Upper lobe of left lung (tissue), 4 donors: ENCODE data around the gene SPRTN.

ENCODE experiments used
- EP300 ChIP-seq, 4 donors: sonication (generic); formaldehyde crosslinking; IDR thresholded peaks; one replicate each; pipeline ENCODE4 v1.5.1; 2017; ENCODE audit warnings: antibody characterized with exemption in 4 of 4, control low read depth in 2 of 4
- POLR2A ChIP-seq, 4 donors: fragments of 450-650 bp; IDR thresholded peaks; one replicate each; pipeline ENCODE4 v1.5.1; 2016 to 2017; ENCODE audit warnings: antibody characterized with exemption in 4 of 4, mild to moderate bottlenecking in 2 of 4
- POLR2AphosphoS5 ChIP-seq, 2 donors: sonication (generic); formaldehyde crosslinking; IDR thresholded peaks; one replicate each; pipeline ENCODE4 v1.5.1; 2017; ENCODE audit warnings: antibody characterized with exemption in 2 of 2
- TF ChIP-seq, protein P1 (sequence below), 6 experiments: fragments of 450-650 bp in 4 of 6; fragments of 200-600 bp in 2 of 6; sonication (generic) in 2 of 6; IDR thresholded peaks; one replicate each; pipeline ENCODE4 v1.5.1; 2016 to 2019; ENCODE audit warnings: antibody characterized with exemption in 6 of 6

DNA sequence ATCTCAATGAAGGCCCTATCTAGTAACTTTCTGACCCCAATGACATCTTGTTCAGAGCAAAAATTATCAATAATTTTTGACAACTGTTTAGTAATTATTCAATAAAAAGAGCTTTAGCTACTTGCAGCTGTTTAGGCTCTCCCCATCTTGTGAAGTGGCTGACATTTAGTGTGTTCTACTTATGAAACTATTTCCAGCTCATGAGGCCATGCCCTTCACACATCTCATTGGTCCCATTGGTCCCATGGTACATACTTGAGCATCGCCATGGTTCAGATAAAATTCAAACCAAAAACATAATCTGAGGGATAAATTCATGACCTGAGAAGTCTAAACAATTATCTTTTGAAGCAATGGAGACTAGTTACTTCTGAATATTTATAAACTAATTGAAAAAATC lies 24.2 kb downstream of the SPRTN start:
- TF ChIP-seq, protein P1, sequence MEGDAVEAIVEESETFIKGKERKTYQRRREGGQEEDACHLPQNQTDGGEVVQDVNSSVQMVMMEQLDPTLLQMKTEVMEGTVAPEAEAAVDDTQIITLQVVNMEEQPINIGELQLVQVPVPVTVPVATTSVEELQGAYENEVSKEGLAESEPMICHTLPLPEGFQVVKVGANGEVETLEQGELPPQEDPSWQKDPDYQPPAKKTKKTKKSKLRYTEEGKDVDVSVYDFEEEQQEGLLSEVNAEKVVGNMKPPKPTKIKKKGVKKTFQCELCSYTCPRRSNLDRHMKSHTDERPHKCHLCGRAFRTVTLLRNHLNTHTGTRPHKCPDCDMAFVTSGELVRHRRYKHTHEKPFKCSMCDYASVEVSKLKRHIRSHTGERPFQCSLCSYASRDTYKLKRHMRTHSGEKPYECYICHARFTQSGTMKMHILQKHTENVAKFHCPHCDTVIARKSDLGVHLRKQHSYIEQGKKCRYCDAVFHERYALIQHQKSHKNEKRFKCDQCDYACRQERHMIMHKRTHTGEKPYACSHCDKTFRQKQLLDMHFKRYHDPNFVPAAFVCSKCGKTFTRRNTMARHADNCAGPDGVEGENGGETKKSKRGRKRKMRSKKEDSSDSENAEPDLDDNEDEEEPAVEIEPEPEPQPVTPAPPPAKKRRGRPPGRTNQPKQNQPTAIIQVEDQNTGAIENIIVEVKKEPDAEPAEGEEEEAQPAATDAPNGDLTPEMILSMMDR (IDR thresholded peaks at IDR 0.05): no peak
- TF ChIP-seq POLR2A (IDR thresholded peaks at IDR 0.05) (no peak), POLR2AphosphoS5 (IDR thresholded peaks at IDR 0.05) (no peak), EP300 (IDR thresholded peaks at IDR 0.05) (no peak)
